Natural killer cell treated with Interleukin-12 subunit alpha and Interleukin-12 subunit beta and Interleukin-15 and Interleukin-18, amount 100 ng/mL, for 72 hours (primary cell): ENCODE data around the gene NOTCH3. TPM values are rescaled to one million over a fixed set of nuclear protein-coding genes. Genes with fewer than 3 reads are reported as not detected.
A peak's percentile ranks its signal among the peaks of the same experiment; 100 is the strongest.

ENCODE experiments used
- ATAC-seq, 2 donors: fragments of 150-1000 bp; cut with Tn5 transposase in 1 of 2; sonication (Bioruptor Pico), chemical (Tn5 transposase) in 1 of 2; 2 replicates each; pipeline ENCODE4 v1.10.0; 2021
- DNase-seq: peaks from one replicate; pipeline ENCODE4 v3.0.0; 2022; ENCODE audit warnings: low spot score
- H3K27ac Mint-ChIP-seq, 2 donors: 1 replicate in 1 of 2; 2 replicates in 1 of 2; pipeline ENCODE4 v1.8.0; 2022; ENCODE audit warnings: mixed read lengths in 2 of 2, mild to moderate bottlenecking in 1 of 2, moderate library complexity in 1 of 2
- H3K27me3 Mint-ChIP-seq, 2 donors: 1 replicate in 1 of 2; 2 replicates in 1 of 2; pipeline ENCODE4 v1.8.0; 2022; ENCODE audit warnings: mixed read lengths in 2 of 2
- H3K36me3 Mint-ChIP-seq: one replicate; pipeline ENCODE4 v1.8.0; 2022; ENCODE audit warnings: mixed read lengths
- H3K4me1 Mint-ChIP-seq, 2 donors: 1 replicate in 1 of 2; 2 replicates in 1 of 2; pipeline ENCODE4 v1.8.0; 2022; ENCODE audit warnings: low read depth in 2 of 2, mixed read lengths in 2 of 2, mild to moderate bottlenecking in 1 of 2
- H3K4me3 Mint-ChIP-seq: one replicate; pipeline ENCODE4 v1.8.0; 2022; ENCODE audit warnings: mixed read lengths
- H3K9me3 Mint-ChIP-seq: 2 replicates; pipeline ENCODE4 v1.8.0; 2022; ENCODE audit warnings: mixed read lengths
- total RNA-seq, 2 donors: library from RNA; stranded (reverse); gene quantifications; one replicate each; pipeline ENCODE4 v1.2.3, GENCODE V29; 2022

The NOTCH3 gene
- total RNA-seq, 2 donors from 2014 or later = not detected

DNA sequence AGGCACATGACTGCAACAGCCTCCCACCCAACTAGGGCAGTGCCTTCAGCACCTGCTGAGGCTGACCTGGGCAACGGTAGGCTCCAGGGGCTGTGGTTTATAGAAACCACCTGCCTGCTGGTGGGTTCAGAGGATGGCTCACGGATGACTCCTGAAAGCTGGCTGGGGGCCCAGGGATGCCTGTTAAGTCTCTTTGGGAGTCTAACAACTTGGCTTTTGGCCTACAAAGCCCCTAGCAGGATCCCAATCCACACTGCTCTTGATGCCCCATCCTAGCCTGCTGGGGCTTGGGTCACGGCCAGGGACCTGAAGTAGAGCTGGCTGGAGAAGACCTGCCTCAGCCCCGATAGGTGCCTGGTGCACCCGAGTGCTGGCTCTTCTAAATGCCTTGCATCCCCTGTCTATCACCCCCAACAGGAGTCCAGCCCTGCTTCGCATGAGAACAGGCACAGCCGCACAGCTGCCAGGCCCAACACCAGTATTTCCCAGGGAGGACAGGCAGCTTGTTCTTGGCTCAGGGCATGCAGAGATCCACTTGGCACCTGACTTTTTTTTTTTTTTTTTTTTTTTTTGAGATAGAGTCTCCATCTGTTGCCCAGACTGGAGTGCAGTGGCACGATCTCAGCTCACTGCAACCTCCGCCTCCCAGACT is 40.6 kb upstream of the NOTCH3 start:
- Mint-ChIP-seq H3K4me1 (peaks cover 6 to 11% of the 10 kb centered on the region in 2 donors), H3K36me3 (peaks cover 12% of the 10 kb centered on the region), H3K27ac (no peak overlapping the region), H3K9me3 (no peaks in the 10 kb centered on the region), H3K27me3 (no peaks in the 10 kb centered on the region), H3K4me3 (no peak overlapping the region)
- DNase-seq = no peak
- ATAC-seq = no peak

DNA sequence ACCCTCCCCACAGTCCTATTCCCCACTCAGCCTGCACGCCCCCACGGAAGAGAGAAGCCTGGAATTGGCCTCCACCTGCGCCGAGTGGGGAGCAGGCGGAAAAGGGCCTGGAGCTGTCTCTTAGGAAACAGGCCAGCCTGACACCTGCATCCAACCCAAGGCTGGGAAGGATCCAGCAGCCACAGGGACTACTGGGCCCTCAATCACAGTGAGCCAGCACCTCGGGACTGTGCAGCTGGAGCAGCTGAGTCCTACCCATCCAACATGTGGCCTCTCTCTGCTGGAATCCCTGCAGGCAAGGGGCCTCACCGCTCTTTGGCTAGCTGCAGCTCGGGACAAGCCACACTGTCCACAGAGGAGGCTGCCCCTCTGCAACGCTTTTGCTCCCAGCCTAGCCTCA is 39.7 kb upstream of the NOTCH3 start:
- Mint-ChIP-seq H3K4me1 (peaks cover 0 to 5% of the 10 kb centered on the region in 2 donors), H3K27ac (no peak overlapping the region), H3K9me3 (no peaks in the 10 kb centered on the region), H3K36me3 (peaks cover 14% of the 10 kb centered on the region), H3K27me3 (no peaks in the 10 kb centered on the region), H3K4me3 (no peak overlapping the region)
- DNase-seq = no peak
- peak in 1 of 2 donors; percentile 7 for ATAC-seq

DNA sequence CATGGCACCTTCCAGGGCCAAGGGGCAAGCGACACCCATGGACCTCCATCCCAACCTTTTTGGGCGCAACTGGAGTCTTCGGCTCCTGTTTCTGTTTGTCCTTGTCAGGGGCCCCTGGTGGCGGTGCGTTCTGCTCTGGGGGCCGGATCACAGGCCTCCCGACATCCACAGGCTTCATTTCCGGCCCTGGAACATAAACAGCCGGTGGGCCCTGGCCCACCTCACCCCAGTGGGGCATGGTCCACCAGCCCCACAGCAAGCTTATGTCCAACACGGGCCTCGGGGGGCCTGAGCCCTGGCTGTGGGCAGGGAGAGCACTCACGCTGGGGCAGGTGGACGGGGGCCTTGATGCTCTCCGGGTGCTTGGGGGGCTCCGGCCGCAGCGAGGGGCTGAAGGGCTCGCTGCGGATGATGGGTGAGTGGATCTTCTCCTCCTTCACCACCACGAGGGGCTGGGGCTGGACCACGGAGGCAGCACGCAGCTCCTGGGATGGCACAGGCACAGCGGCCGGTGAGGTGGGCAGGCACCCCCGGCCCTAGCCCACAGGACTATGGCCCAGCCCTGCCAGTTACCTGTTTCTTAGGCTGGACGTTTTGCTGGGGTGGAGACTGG is 38.6 kb upstream of the NOTCH3 start:
- no peaks in the 10 kb centered on the region for H3K9me3 Mint-ChIP-seq
- peaks cover 15% of the 10 kb centered on the region for H3K36me3 Mint-ChIP-seq
- H3K27me3 Mint-ChIP-seq = no peaks in the 10 kb centered on the region
- ATAC-seq (no peak), DNase-seq (no peak)
- H3K4me3 Mint-ChIP-seq = no peak overlapping the region
- no peak overlapping the region for H3K27ac Mint-ChIP-seq
- H3K4me1 Mint-ChIP-seq = peaks cover 0 to 7% of the 10 kb centered on the region in 2 donors

DNA sequence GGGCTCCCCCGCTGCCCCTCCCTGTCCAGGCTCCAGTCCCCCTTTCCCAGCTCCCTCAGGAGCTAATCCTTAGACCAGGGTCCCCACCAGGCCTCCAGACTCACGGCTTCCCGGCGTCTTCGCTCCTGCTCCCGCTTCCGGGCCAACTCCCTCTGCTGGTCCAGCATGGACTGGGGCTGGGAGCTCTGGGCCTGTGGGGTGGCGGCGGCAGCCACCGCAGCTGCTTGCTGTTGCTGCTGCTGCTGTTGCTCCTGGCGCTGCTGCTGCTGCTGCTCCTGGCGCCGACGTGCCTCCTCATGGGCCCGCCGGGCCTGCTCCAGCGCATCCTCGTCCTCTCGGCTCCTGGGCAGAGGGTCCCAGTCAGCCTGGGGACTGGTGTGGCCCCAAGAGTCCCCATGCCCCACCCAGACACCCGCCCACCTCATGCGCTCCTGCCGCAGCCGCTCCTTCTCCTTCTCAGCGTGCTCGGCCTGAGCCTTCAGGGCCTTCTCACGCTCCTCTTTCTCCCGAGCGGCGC is 37.9 kb upstream of the NOTCH3 start:
- H3K27me3 Mint-ChIP-seq = no peaks in the 10 kb centered on the region
- peaks cover 6 to 7% of the 10 kb centered on the region in 2 donors for H3K4me1 Mint-ChIP-seq
- ATAC-seq (no peak), DNase-seq (no peak)
- H3K27ac Mint-ChIP-seq = no peak overlapping the region
- H3K4me3 Mint-ChIP-seq = no peak overlapping the region
- no peaks in the 10 kb centered on the region for H3K9me3 Mint-ChIP-seq
- peaks cover 15% of the 10 kb centered on the region for H3K36me3 Mint-ChIP-seq

DNA sequence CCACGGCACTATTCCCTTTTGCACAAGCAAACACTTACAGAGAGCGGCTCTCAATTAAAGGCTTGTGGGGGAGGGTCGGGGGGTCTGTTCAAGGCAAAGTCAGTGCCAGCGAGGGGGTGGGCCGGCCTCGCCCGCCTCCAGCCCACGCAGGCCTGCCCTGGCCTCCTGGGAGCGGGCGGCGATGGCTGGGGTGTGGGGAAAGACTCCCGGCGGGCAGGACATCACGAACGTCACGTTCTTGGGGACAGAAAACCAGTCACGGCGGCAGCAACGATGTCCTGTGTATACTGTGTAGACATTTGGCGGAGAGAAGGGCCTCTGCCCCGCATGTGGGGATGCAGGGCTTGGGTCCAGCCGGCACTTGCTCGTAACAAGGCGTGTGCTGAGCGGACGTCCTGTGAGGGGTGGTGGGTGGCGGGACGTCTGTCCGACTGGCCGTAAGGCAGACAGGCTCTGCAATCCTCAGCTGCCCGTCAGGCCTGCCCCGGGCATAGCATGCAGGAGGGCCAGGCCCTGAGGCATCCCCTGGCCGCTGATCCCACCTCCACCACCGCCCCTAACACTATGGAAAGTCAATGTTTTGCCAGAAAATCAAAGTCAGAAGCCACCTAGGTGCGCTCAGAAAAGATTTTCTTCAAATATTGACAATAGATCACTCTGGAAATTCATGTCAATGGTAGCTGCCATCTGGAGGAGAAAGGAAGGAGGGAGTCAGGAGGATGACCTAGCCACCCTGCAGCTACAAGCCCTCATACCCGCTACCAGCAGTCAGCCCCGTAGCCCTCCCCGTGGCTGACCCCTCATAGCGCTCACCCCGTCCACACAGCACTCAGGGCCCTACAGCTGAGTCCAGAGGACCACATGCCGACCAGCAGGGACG is 37.2 kb upstream of the NOTCH3 start:
- H3K27ac Mint-ChIP-seq = no peak overlapping the region
- ATAC-seq (no peak), DNase-seq (no peak)
- H3K4me1 Mint-ChIP-seq = peaks cover 9% of the 10 kb centered on the region in 2 donors
- H3K36me3 Mint-ChIP-seq = peaks cover 15% of the 10 kb centered on the region
- peaks cover 0 to under 1% of the 10 kb centered on the region in 2 donors for H3K27me3 Mint-ChIP-seq
- H3K9me3 Mint-ChIP-seq = no peaks in the 10 kb centered on the region
- no peak overlapping the region for H3K4me3 Mint-ChIP-seq

DNA sequence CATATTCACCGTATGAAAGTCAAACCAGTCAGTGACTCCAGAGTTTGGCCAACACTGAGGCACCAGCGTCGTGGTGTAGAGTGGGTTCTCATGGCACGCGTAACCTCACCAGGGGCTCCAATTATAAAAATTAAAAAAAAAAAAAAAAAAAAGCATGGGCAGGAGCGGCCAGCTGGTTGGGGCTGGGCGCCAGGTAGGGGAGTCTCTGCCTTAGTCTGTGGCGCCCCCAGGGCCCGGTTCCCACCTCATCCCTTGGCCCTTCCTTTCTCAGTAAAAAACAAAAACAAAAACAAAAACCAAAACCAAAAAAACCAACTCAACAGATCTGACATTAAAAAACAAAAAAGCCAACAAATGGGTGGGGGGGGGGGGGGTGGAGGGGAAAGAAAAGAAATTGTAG is 36.1 kb upstream of the NOTCH3 start:
- Mint-ChIP-seq H3K36me3 (peaks cover 15% of the 10 kb centered on the region), H3K9me3 (no peaks in the 10 kb centered on the region), H3K4me1 (peaks cover 9 to 17% of the 10 kb centered on the region in 2 donors), H3K27me3 (peaks cover 0 to 8% of the 10 kb centered on the region in 2 donors), H3K4me3 (no peak overlapping the region), H3K27ac (no peak overlapping the region)
- DNase-seq (no peak), ATAC-seq (no peak)

DNA sequence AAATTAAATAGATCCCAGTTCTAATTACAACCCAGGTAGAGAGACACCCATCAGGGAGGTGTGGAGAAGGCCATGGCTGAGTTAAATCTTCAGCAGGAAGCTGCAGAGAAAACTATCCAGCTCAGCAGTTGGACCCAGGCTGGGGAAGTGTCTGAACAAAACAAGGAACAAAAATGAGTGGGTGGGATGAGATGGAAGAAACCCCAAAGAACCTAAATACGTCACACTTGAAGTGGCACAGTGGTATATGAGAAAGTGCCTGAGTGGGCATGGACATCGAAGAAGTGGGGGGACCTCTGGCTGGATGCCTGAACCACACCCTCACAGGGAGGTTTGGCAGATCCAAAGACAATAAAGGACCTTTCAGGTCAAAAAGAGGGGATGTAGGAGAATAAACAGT is 35.0 kb upstream of the NOTCH3 start:
- Mint-ChIP-seq H3K9me3 (no peaks in the 10 kb centered on the region), H3K36me3 (peaks cover 15% of the 10 kb centered on the region), H3K27ac (no peak overlapping the region), H3K27me3 (peaks cover 0 to 10% of the 10 kb centered on the region in 2 donors), H3K4me1 (peaks cover 9 to 17% of the 10 kb centered on the region in 2 donors), H3K4me3 (no peak overlapping the region)
- DNase-seq (no peak), ATAC-seq (no peak)

DNA sequence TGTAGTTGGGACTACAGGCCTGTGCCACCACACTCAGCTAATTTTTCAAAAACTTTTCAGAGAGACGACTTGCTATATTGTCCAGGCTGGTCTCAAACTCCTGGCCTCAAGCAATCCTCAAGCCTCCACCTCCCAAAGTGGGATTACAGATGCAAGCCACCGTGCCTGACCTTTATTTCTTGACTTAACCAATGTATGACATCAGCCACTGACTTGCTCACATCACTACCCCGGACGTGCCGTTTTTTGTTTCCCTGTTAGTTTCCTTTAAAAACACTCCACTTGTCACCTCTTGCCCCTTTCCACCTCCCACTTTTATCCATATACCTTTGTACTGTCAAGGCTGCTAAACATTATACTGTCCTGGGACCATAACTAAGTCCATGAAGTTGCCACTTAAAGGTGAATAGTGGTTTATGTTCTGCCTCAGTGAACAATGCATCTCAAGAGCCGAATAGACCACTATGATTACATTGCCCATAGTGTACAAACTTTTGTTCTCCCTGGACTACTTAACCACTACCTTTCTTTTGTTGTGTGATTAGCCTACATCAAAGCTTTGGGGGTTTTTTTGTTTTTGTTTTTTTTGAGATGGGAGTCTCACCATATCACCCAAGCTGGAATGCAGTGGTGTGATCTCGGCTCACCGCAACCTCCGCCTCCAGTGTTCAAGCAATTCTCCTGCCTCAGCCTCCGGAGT is 33.8 kb upstream of the NOTCH3 start:
- DNase-seq = no peak
- Mint-ChIP-seq H3K4me1 (peaks cover 9 to 17% of the 10 kb centered on the region in 2 donors), H3K27ac (no peak overlapping the region), H3K9me3 (no peaks in the 10 kb centered on the region), H3K4me3 (no peak overlapping the region), H3K36me3 (peaks cover 15% of the 10 kb centered on the region), H3K27me3 (peaks cover 0 to 10% of the 10 kb centered on the region in 2 donors)
- no peak for ATAC-seq

DNA sequence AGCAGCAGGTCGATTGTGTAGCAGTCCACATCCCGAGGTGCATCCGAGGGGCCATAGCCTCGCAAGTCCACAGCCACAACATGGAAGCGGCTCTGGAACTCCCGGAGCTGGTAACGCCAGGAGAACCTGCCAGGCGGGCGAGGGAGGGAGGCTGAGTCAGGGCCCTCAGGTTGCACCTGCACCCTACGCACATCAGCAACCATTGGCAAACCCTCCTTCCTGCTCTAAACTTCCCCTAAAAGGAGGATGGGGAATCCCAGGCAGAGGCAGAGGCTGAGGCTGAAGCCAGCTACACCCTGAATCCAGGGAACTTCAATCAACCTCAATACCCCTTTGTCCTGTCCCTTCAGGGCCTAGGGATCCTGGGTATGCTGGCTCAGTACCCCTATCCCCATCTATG is 30.5 kb upstream of the NOTCH3 start:
- Mint-ChIP-seq H3K4me1 (peaks cover 9 to 17% of the 10 kb centered on the region in 2 donors), H3K27ac (no peak overlapping the region), H3K9me3 (no peaks in the 10 kb centered on the region), H3K36me3 (peaks cover 9% of the 10 kb centered on the region), H3K27me3 (peaks cover 0 to 10% of the 10 kb centered on the region in 2 donors), H3K4me3 (no peak overlapping the region)
- DNase-seq = no peak
- no peak for ATAC-seq

DNA sequence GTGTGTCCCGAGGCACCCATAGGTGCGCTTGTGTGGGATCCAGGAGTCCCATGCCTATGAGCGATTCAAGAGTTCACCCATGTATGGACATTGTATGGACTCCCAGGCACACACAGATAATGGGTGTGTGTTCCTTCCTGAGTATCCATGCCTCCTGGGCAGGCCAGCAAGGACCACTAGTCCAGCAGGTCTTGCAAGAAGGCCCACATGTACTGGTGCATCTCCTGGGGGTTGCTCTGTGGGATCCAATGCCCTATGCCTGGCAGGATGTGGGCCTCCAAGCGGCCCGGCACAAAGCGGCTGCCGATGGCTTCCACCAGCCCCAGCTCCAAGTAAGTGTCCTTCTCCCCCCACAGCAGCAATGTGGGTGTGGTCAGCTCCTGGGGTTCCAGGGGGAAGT is 26.5 kb upstream of the NOTCH3 start:
- Mint-ChIP-seq H3K27me3 (peaks cover 7 to 12% of the 10 kb centered on the region in 2 donors), H3K4me1 (peaks cover 7 to 18% of the 10 kb centered on the region in 2 donors), H3K27ac (no peak overlapping the region), H3K4me3 (no peak overlapping the region), H3K9me3 (no peaks in the 10 kb centered on the region), H3K36me3 (no peaks in the 10 kb centered on the region)
- no peak for ATAC-seq
- no peak for DNase-seq

DNA sequence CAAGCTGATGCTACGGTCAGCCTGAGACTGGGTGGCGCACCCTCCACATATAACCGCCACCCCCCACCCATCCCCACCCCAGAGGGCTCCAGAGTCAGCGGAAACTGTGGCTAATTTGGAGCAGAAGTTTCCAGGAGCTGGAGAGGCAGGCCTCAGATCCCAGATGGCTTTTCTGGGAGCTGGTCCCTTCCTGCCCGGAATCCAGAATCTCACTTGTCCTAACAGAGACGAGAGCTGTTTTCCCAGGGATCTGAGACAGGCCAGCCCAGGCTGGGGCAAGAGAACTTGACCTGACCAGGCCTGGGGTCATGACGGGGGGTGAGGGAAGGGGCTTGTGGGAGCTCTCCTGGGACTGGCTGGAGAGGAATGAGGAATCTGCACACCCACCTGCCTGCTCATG is 25.0 kb upstream of the NOTCH3 start:
- DNase-seq = no peak
- no peak for ATAC-seq
- H3K4me3 Mint-ChIP-seq = no peak overlapping the region
- H3K36me3 Mint-ChIP-seq = no peaks in the 10 kb centered on the region
- H3K27me3 Mint-ChIP-seq = peaks cover 7 to 8% of the 10 kb centered on the region in 2 donors
- no peak overlapping the region for H3K27ac Mint-ChIP-seq
- peaks cover 7 to 16% of the 10 kb centered on the region in 2 donors for H3K4me1 Mint-ChIP-seq
- no peaks in the 10 kb centered on the region for H3K9me3 Mint-ChIP-seq

DNA sequence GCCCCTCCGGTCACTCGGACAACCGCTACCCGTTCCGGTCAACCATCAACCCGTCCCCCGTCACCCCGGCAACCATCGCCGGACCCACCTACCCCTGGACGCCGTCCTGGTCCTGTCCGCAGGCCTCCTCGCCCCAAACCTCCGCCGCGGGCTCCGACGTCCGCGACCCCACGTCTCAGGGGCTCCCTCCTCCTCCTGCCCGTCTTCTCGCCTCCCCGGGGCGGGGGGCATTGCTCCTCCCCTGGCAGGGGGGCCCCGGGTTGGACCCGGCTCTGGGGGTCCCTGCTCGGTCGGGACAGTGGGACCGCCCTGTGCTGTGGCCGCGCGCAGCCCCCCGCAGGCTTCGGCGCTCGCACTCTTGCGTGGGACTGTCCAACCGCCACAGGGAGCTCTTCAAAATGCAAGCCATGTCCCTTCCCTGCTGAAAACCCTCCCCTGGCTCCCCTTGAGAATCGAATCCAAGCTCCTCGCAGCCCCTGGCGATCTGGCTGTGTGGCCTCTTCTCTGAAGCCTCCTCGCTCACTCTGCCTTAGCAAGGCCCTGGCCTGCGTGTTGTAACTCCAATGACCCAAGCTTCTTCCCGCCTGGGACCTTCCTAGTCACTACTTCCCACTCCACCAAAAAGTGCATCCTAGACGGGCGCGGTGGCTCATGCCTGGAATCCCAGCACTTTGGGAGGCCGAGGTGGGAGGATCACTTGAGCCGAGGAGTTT is 23.0 kb upstream of the NOTCH3 start:
- ATAC-seq (no peak), DNase-seq (no peak)
- H3K4me3 Mint-ChIP-seq = peak overlapping the region; percentile 81
- peaks cover 7 to 16% of the 10 kb centered on the region in 2 donors for H3K4me1 Mint-ChIP-seq
- H3K36me3 Mint-ChIP-seq = no peaks in the 10 kb centered on the region
- H3K27ac Mint-ChIP-seq = peak overlapping the region in 1 of 2 donors; percentile 53
- no peaks in the 10 kb centered on the region for H3K9me3 Mint-ChIP-seq
- H3K27me3 Mint-ChIP-seq = peaks cover 7 to 8% of the 10 kb centered on the region in 2 donors
